Effector memory CD4-positive, alpha-beta T cell (primary cell): ENCODE results near the gene HNRNPUL2.
"Not testable (repeated sequence)": the region's sequence is repeated elsewhere in the genome, so short reads cannot be mapped to it uniquely, and the experiment has no call there.

Experiments
- DNase-seq, 3 donors: peaks; one replicate each; pipeline ENCODE4 v3.0.0-alpha.2; 2020
- H3K27ac ChIP-seq: 2 replicates; pipeline ENCODE4 v1.7.0; 2013; ENCODE audit warnings: mild to moderate bottlenecking, low read length, moderate library complexity; ENCODE audit not compliant: insufficient read depth, poor library complexity, severe bottlenecking
- H3K27me3 ChIP-seq: replicated peaks from 2 replicates; pipeline ENCODE4 v1.7.0; 2013; ENCODE audit warnings: mild to moderate bottlenecking, low read length; ENCODE audit not compliant: insufficient read depth, control insufficient read depth, poor library complexity, severe bottlenecking
- H3K36me3 ChIP-seq: 2 replicates; pipeline ENCODE4 v1.7.0; 2013; ENCODE audit warnings: mild to moderate bottlenecking, low read length, moderate library complexity; ENCODE audit not compliant: control insufficient read depth, insufficient read depth
- H3K4me1 ChIP-seq: 2 replicates; pipeline ENCODE4 v1.7.0; 2013; ENCODE audit warnings: low read length, mild to moderate bottlenecking; ENCODE audit not compliant: control insufficient read depth, insufficient read depth, poor library complexity, severe bottlenecking
- H3K4me3 ChIP-seq: 2 replicates; pipeline ENCODE4 v1.7.0; 2013; ENCODE audit warnings: low read length, low read depth, mild to moderate bottlenecking; ENCODE audit not compliant: insufficient read depth, poor library complexity, severe bottlenecking
- H3K9me3 ChIP-seq: 2 replicates; pipeline ENCODE4 v1.7.0; 2013; ENCODE audit warnings: mild to moderate bottlenecking, low read length, moderate library complexity; ENCODE audit not compliant: control insufficient read depth
- total RNA-seq, 3 donors: gene quantifications; one replicate each; lab custom pipeline; 2026; lab: John Stamatoyannopoulos, UW

The HNRNPUL2 gene
- 15.9 to 19.5 (median 17.9) reads per million in 3 donors for total RNA-seq

DNA sequence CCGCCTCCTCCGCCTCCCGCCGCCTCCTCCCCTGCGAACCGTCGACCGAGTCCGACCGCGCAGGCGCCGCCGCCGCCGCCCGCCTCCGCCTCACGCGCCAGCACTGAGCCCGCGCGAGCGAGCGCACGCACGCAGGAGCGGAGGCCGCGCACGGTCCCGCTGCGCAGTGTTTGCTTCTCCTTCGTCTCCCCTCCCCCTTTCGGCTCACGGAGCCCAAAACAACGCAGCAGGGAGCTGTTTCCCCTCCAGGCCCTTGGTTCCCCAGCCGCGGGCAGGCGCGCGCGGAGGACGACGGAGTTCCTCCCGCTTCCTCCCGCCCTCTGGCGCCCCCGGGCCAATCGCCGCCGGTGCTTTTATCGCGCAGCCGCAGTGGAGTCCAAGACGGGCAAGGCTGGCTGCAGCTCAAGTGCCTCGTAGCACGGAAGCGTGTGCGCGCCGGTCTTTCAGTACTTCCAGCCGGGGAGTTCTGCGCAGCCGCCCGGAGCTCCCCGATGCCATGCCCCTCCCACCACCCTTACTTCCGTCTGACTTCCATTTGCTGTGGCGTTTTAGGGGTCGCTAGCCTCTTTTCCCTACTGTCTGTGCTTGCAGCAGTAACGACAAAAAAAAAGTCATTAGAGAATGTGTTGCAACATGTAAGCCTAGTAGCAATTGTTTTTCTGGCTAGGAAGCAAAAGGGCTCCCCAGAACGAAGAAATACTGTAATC, at the start of gene HNRNPUL2:
Gene HNRNPUL2 (minus strand): TSS at position 293 of the 707 bp plus-strand sequence. CDS start 301 bp downstream, outside the sequence.
- Histone ChIP-seq H3K9me3 (no peaks in the 10 kb centered on the region), H3K36me3 (peaks cover 20% of the 10 kb centered on the region), H3K4me3 (peak within 1 kb of the TSS; percentile 96), H3K27me3 (no peaks in the 10 kb centered on the region), H3K27ac (peak within 1 kb of the TSS; percentile 97), H3K4me1 (peaks cover 27% of the 10 kb centered on the region)
- DNase-seq = peak; percentile 98

DNA sequence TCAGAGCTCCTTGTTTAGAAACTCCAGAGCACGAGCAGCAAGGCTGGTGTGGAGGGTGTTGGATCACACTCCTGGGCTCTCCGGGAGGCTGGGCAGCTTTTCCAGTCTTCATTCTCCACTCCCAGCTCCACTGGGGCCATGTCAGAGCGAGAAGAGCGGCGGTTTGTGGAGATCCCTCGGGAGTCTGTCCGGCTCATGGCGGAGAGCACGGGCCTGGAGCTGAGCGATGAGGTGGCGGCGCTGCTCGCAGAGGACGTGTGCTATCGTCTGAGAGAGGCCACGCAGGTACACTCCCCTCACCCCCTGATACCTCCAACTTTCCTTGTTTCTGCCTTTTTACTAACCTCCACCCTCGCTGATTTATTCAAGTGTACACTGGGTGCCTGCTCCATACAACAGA, 48.4 kb upstream of the HNRNPUL2 start:
- Histone ChIP-seq H3K27ac (no peak overlapping the region), H3K4me3 (no peak overlapping the region), H3K36me3 (peaks cover 4% of the 10 kb centered on the region), H3K9me3 (no peaks in the 10 kb centered on the region), H3K27me3 (no peaks in the 10 kb centered on the region), H3K4me1 (peaks cover 7% of the 10 kb centered on the region)
- DNase-seq = no peak

DNA sequence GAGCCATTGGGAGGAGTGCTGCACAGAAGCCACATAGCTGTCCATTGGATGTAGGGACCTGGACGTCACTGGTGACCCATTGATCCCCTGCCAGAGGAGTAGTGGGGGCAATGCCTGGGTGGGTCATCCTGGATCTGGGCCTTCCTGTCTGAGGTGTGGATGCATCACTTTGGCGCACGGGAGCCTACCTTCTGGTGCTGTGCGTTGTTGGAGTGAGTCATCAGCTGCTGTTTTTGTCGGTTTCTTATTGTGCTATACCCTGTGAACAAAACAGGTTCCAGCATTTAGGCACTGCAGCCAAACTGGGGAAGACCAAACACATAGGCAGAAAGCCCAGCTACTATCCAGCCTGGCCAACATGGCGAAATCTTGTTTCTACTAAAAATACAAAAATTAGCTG, 47.1 kb upstream of the HNRNPUL2 start:
- H3K27me3 ChIP-seq = no peaks in the 10 kb centered on the region
- DNase-seq = no peak
- H3K27ac ChIP-seq = no peak overlapping the region
- H3K9me3 ChIP-seq = no peaks in the 10 kb centered on the region
- H3K4me1 ChIP-seq = peaks cover 15% of the 10 kb centered on the region
- H3K4me3 ChIP-seq = no peak overlapping the region
- H3K36me3 ChIP-seq = peaks cover 4% of the 10 kb centered on the region

DNA sequence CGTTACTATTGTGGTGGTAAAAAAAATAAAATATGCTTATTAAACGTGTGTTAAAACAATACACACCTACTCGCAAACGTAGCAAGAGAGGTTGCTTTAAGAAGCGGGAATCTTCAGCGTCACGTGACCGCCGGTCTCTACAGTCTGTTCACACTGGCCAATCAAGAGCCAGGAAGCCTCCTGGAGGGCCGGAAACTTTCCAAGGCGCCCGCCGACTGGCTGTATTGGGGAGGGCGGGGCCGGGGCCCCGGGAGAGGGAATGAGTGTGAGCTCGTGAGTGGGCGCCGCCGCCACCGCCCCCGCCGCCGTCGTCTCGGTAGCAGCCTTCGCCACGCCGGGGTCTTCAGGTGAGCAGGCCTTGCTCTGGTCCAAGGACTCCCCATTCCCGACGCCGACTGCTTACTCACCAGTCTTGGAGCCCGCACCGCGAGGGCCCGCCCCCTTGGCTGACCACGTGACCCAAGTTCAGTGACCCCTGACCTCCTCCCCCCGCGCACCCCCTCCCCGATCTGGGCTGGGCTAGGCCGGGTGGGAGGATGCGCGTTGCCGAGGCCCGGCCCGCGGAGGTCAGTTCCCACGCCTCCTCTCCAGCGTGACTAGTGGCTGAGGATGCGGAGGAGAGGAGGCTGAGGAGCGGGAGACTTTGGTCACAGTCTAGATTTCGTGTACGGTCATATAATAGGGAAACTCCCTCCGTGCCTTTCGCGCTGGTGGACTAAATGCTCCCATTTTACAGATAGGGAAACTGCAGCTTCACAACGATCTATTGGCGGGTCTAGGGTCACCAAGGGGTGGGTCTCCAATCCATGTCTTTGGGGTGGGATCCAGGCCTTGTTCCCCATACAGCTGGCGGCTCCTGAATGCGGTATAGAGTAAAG, 44.1 kb upstream of the HNRNPUL2 start, which contains the start of gene TAF6L:
Gene TAF6L (plus strand): TSS at position 253 of the 878 bp plus-strand sequence. CDS start 4,388 bp downstream, outside the sequence.
- Histone ChIP-seq H3K27me3 (no peaks in the 10 kb centered on the region), H3K36me3 (peaks cover 12% of the 10 kb centered on the region), H3K4me3 (peak within 1 kb of the TSS; percentile 64), H3K4me1 (peaks cover 15% of the 10 kb centered on the region), H3K9me3 (no peaks in the 10 kb centered on the region), H3K27ac (peak within 1 kb of the TSS; percentile 79)
- DNase-seq = peak; percentile 84 to 91 (median 90)

DNA sequence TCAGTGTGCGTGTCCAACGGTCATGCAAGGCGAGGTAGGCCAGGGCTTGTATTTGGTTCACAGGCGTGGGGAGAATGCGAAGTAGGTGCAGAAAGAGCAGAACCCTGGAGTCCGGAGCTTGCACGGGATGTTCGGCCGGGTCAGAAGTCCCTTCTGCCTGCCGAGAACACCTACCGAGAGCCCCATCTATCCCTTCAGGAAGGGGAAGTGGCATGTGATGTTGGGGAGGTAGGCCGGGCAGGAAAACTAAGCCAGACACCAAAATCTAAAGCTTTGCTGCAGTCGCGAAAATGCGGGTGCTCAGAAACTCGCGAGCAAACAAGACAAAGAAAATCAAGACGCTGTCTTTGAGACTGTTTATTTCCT, 43.5 kb upstream of the HNRNPUL2 start:
- DNase-seq = no peak
- peak overlapping the region; percentile 64 for H3K4me3 ChIP-seq
- no peaks in the 10 kb centered on the region for H3K9me3 ChIP-seq
- peak overlapping the region; percentile 79 for H3K27ac ChIP-seq
- peaks cover 18% of the 10 kb centered on the region for H3K36me3 ChIP-seq
- H3K27me3 ChIP-seq = no peaks in the 10 kb centered on the region
- peaks cover 15% of the 10 kb centered on the region for H3K4me1 ChIP-seq

DNA sequence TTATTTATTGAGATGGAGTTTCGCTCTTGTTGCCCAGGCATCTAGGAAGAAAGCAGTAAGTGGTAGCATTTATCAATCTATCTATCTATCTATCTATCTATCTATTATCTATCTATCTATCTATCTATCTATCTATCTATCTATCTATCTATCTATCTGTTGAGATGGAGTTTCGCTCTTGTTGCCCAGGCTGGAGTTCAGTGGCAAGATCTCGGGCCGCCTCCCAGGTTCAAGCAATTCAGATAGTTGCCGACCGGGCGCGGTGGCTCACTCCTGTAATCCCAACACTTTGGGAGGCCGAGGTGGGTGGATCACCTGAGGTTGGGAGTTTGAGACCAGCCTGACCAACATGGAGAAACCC, 33.6 kb upstream of the HNRNPUL2 start:
- not testable (repeated sequence) for H3K4me3 ChIP-seq, H3K36me3 ChIP-seq, DNase-seq, H3K27me3 ChIP-seq, H3K9me3 ChIP-seq
- H3K27ac ChIP-seq = peak overlapping the region; percentile 18
- peaks cover 16% of the 10 kb centered on the region for H3K4me1 ChIP-seq

DNA sequence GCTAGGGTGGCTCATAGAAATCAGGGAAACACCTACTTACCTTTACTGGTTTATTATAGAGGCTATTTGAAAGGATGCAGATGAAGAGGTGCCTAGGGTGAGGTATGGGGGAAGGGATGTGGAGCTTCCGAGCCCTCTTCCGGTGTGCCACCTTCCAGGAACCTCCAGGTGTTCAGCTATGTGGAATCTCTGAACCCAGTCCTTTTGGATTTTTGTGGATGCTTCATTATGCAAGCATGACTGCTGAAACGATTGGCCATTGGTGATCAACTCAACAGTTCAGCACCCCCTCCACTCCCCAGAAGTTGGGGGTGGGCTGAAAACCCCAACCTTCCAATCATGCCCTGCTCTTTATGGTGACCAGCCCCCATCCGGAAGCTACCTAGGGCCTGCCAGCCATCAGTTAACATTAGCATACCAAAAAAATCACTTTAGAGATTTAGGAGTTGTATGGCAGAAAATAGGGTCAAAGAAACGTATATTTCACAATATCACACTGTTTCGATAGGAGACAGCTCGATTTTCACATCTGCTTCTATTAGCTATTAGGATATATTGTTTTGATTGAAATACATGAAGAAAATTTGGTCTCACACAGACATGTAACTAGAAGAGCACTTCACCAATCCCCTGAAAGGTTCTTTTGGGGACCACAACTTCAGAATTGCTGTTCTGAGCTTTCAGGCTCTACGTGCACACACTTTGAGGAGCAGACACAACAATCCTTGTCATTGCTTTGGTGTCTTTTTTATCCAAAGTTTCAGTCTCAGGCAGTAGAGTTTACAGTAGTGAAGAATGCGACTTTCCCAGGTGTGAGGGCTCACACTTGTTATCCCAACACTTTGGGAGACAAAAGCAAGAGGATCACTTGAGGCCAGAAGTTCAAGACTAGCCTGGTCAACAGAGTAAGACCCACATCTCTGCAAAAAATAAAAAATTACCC, 30.9 kb upstream of the HNRNPUL2 start:
- no peak for DNase-seq
- Histone ChIP-seq H3K27ac (no peak overlapping the region), H3K9me3 (no peaks in the 10 kb centered on the region), H3K36me3 (no peaks in the 10 kb centered on the region), H3K4me3 (no peak overlapping the region), H3K4me1 (peaks cover 27% of the 10 kb centered on the region), H3K27me3 (no peaks in the 10 kb centered on the region)

DNA sequence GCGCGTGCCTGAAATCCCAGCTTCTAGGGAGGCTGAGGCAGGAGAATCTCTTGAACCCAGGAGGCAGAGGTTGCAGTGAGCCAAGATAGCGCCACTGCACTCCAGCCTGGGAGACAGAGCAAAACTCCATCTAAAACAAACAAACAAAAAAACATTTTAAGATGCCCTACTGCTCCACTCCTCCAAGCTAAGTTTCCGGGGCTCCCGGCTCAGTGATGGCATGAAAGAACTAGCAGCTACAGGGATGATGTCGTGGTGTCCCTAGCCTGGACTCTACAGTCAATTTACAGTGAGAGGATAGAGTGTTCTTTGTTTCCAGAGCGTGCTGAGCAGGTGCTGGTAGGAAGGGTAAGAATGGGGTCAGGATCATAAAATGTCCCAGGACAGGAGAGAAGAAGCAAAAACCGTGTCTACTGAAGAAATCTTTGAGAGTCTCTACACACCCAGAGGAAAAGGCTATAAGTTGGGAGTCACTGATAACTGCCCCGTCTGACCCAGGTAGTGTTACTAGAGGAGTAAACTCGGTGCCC, 27.9 kb upstream of the HNRNPUL2 start:
- no peak overlapping the region for H3K27ac ChIP-seq
- H3K36me3 ChIP-seq = peaks cover 8% of the 10 kb centered on the region
- H3K9me3 ChIP-seq = no peaks in the 10 kb centered on the region
- peaks cover 18% of the 10 kb centered on the region for H3K4me1 ChIP-seq
- no peak for DNase-seq
- no peak overlapping the region for H3K4me3 ChIP-seq
- H3K27me3 ChIP-seq = no peaks in the 10 kb centered on the region
